ENCODE results near the gene PCNX2.
"Not testable (repeated sequence)": the region's sequence is repeated elsewhere in the genome, so short reads cannot be mapped to it uniquely, and the experiment has no call there.

Gene PCNX2

GRCh38 chr1:233217832-233218231 is 77.7 kb downstream of the PCNX2 start:
- DNase-seq: no peak

GRCh38 chr1:233216009-233216408 is 79.5 kb downstream of the PCNX2 start:
- DNase-seq: no peak

GRCh38 chr1:233215135-233215760 is 80.3 kb downstream of the PCNX2 start:
- DNase-seq: no peak

GRCh38 chr1:233211595-233211994 is 83.9 kb downstream of the PCNX2 start:
- DNase-seq: no peak

GRCh38 chr1:233211106-233211505 is 84.4 kb downstream of the PCNX2 start:
- DNase-seq: no peak

GRCh38 chr1:233209481-233209880 is 86.0 kb downstream of the PCNX2 start:
- no peak for DNase-seq

GRCh38 chr1:233208687-233209086 is 86.8 kb downstream of the PCNX2 start:
- no peak for DNase-seq

GRCh38 chr1:233197940-233198339 is 97.6 kb downstream of the PCNX2 start:
- no peak for DNase-seq

- DNase-seq: no peak
These were observed 101.8 kb downstream of the PCNX2 start for GRCh38 chr1:233193741-233194140.

GRCh38 chr1:233190987-233191386 is 104.5 kb downstream of the PCNX2 start:
- DNase-seq: no peak

- no peak for DNase-seq
These were observed 106.0 kb downstream of the PCNX2 start for GRCh38 chr1:233189526-233189925.

- DNase-seq: no peak
These were observed 107.5 kb downstream of the PCNX2 start for GRCh38 chr1:233188061-233188460.

- DNase-seq: no peak
These were observed 112.1 kb downstream of the PCNX2 start for GRCh38 chr1:233183226-233184020.

- DNase-seq: no peak
These were observed 112.9 kb downstream of the PCNX2 start for GRCh38 chr1:233182587-233182986.

GRCh38 chr1:233180641-233181364 is 114.7 kb downstream of the PCNX2 start:
- no peak for DNase-seq

GRCh38 chr1:233179638-233180037 is 115.9 kb downstream of the PCNX2 start:
- not testable (repeated sequence) for DNase-seq

GRCh38 chr1:233172201-233172600 is 123.3 kb downstream of the PCNX2 start:
- no peak for DNase-seq

GRCh38 chr1:233170741-233171140 is 124.8 kb downstream of the PCNX2 start:
- no peak for DNase-seq

- no peak for DNase-seq
These were observed 127.1 kb downstream of the PCNX2 start for GRCh38 chr1:233168384-233168783.

- no peak for DNase-seq
These were observed 128.6 kb downstream of the PCNX2 start for GRCh38 chr1:233166896-233167295.

- no peak for DNase-seq
These were observed 131.8 kb downstream of the PCNX2 start for GRCh38 chr1:233163696-233164095.

GRCh38 chr1:233158322-233158721 is 137.2 kb downstream of the PCNX2 start:
- no peak for DNase-seq

- no peak for DNase-seq
These were observed 138.3 kb downstream of the PCNX2 start for GRCh38 chr1:233157245-233157644.

GRCh38 chr1:233151861-233152260 is 143.7 kb downstream of the PCNX2 start:
- no peak for DNase-seq

Measured in stimulated activated CD4-positive, alpha-beta T cell treated with anti-CD3 and anti-CD28 coated beads, Interleukin-4, amount 100 ng/mL, for 24 hours (primary cell).